HG02610 (cell line): ENCODE data around the gene TSKU.

ENCODE experiments used
- ATAC-seq: cut with Tn5 transposase; IDR thresholded peaks from one replicate; pipeline ENCODE4 v1.9.1; 2021; ENCODE audit warnings: mild to moderate bottlenecking, moderate library complexity; ENCODE audit not compliant: unreplicated experiment

TSKU gene

DNA sequence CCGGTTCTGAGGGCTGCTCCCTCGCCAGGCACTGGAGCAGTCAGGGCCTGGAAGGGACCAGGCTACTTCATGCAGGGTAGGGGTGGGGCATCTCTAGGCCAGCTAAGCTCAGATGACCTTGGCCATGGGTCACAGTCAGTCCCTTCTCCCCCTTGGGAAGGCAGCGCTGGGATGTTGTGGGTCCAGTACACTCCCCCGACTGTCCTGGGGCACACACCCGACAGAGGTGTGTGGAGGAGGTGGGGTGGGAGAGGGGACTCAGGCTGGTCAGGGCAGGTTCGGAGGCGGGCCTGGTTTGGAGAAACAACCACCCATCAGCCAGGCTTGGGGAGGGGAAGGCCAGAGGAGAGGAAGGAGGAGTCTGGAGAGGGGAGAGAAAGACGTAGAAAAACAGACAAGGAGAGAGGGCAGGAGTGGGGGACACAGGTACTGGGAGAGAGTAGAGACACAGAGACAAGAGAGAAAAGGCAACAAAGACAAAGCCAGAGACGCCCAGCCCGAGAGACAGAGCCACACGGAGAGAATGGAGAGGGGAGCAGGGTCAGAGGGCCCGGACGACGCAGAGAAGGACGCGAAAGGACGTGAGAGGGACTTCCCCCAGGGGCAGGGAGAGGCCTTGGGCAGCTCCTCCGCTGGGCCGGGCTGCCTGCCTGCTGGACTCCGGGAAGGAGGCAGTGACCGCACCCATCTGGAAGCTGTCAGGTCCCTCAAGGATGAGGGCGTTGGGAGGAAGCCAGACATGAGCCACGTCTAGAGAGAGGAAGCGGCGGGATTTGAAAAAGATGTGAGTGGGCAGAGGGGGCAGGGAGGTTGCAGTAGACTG, 30.6 kb upstream of the TSKU start:
- ATAC-seq: no peak

DNA sequence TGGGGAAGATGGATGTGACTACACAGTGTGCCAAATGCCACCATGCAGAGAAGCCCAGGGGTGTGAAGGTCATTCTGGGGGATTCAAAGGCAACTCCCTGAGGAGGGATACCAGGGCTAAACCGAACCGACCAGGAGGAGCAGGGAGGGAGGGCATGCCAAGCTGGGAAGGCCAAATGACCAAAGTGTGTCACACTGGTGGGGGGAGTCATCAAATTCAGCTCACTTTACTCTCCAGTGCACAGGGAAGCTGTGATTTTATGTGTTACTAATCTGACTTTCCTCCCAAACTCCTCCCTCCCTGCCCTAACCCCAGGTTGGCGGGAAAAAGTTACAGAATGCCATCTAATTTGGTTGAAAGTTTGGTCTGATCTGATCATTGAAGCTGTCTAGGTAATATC, 29.7 kb upstream of the TSKU start:
- ATAC-seq: no peak

DNA sequence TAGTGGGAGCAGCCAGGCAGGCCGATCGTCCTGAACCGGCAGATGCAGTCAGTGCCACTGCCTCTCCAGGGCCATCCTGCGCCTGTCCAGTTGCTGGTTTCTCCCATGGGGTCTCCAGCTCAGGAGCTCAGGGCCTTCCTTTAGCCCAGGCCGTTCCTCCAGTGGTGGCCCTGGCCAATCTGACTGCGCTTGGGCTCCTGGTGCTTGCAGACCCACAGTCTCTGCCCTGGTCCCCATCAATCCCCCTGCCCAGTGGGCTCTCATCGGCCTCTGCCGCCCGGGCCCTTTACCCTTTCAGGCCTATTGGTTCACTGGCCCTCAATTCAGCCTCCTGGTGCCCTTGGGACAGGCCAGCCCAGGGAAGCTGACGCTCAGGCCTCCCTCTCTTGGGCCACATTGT, 29.2 kb upstream of the TSKU start:
- ATAC-seq: no peak

DNA sequence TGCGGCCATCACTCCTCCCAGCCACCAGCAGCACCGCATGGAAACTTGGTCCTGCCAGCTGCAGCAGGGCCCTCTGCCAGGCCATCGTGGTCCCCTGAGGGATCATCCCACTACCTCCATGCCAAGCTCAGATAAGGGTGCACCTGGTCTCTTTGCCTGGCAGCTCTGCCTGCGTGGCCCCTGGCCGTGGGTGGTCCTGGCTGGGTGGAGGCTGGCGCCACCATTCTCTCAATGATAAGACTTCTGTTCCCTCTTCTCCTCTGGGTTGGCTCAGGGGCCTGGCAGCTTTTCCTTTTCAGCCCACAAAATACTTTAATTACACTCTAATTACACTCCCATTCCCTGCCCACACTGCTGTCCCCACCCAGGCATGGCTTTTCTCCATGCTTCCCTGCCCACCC, 26.8 kb upstream of the TSKU start:
- no peak for ATAC-seq

DNA sequence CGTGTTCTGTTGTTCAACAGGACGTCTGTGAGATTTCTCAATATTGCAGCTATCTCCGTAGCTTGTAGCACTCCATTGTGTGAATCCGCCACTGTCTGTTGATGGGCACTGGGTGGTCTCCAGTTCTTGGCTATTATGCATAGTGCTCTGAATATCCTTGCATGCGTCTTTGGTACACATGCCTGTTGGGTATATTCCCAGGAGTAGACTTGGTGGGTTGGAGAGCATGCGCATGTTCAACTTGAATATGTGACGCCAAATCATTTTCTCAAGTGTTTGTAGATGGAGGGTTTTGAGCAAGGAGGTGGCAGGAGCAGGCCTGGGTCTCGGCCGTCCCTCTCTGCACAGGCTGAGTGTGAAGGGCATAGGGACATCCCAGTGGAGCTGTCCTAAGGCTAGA, 24.8 kb upstream of the TSKU start:
- no peak for ATAC-seq

DNA sequence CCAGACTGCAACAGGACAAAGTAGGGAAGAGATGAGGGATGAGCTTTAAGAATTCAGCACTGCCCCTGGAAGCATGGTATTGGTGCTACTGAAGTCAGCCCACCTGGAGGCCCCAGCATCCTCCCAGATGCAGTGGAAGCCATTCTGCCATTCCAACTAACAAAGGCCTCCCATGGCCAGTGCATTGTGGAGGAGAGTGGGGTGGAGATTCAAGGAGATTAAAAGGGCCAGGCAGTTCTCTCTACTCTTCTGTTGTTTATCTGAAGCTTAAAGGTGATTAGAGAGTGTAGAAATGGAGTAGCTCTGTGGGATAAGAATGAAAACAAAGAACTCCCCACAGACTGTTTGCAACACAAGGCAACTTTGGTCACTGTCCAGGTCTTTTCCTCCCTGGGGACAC, 24.1 kb upstream of the TSKU start:
- ATAC-seq: no peak

DNA sequence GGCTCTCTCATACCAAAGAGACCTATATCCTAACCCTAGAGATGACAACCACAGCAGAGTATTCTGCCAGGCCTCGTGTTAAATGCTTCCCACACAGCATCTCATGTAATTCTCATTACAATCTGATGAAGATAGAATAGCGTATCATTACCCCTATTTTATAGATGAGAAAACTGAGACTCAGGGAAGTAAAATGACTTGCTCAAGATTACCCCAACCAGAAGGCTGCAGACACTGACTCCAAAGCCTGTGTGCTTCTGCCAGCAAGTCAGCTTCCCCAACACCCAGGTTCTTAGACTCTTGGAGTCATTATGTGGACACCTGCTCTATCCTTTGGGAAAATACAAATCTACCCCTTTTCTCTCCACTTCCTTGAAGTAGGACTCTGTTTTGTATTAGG, 23.6 kb upstream of the TSKU start:
- ATAC-seq: no peak

DNA sequence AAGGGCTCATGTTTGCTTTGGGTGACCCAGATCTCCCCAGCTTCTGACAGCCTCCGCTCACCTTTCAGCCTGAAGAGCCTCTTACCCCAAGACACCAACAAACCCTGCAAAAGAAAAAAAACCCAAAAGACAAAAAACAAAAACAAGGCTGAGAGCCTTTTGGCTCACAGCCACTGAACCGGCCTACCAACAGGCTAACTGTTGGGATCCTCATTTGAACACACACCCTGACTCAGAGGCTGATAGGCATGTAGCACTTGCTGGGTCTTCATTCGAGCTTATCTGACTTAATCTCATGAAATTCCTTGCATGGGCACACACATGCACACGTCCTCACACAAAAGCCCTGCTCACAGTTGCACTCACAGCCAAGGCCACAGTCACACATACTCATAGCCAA, 22.9 kb upstream of the TSKU start:
- ATAC-seq: no peak

DNA sequence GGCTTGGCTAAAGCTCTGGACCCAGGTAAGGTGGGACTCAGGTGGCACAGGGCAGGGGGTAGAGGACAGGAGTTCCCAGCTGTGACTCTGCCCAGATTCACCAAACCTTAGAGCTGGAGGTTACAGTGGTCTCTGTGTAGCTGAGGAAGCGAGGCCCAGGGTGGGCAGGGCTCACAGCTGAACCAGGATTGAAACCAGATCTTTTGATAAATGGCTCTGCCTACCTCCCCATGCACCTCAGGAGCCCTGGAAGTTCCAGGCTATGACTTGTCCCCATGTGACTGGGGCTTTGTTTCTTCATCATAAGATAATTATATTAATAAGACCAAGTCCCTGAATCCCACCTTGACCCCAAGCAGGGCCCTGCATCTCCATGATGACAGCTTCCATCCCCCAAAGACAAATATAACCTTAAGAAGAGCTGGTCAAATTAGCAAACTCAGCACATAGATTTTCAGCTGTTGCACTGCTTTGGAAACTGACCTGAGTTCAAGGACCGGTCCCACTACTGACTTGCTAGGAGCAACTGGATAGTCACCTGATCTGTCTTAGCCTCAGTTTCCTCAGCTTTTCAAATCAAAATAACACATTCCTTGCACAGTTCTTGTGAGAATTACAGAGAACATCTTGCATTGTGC, 21.3 kb upstream of the TSKU start:
- no peak for ATAC-seq

DNA sequence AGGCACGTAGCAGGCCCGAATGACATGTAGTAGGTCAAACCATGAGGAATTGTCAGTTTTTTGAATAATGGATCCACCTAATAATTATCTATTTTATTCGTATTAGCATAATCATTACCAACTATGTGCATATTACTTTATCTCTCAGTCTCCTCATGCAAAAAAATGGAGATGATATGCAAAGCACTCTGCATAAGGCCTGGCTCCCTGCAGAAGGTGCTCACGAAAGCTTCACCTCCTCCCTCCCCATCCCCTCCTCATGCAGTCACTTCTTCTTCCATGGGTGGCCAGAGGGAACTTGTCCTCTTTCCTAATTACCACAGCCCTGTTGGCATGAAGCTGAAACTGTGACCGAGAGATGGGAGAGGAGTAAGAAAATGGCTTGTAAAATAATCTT, 20.8 kb upstream of the TSKU start:
- ATAC-seq: no peak

DNA sequence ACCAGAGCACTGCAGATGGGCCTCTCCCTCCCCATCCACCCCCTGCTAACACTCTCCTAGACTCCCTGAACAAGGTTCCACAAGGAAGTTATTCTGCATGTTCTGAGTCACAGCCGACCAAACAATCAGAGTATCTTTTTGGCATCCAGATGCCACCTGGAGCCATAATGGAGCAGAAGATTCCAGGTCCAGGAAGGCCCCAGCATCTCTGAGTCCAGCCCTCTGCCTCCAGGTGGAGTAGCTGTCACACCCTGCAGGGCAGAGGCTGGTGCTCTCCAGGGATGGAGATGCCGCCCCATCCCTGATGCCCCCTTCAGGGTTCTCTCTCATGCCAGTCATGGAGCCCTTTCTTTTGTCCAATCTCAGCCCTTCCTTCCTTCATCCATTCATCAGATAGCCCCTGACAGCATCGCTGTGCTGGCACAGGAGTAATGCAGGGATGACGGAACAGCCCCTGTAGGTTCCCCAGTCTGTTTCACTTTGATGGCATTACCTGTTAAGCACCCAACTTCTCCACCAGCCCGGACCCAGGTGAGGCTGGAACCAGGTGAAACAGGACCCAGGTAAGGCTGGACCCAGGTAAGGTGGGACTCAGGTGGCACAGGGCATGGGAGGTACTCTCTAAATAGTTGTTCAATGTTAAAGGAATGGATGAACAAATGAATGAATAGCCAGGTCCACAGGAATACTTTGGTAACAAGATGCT, 20.1 kb upstream of the TSKU start:
- ATAC-seq: no peak

DNA sequence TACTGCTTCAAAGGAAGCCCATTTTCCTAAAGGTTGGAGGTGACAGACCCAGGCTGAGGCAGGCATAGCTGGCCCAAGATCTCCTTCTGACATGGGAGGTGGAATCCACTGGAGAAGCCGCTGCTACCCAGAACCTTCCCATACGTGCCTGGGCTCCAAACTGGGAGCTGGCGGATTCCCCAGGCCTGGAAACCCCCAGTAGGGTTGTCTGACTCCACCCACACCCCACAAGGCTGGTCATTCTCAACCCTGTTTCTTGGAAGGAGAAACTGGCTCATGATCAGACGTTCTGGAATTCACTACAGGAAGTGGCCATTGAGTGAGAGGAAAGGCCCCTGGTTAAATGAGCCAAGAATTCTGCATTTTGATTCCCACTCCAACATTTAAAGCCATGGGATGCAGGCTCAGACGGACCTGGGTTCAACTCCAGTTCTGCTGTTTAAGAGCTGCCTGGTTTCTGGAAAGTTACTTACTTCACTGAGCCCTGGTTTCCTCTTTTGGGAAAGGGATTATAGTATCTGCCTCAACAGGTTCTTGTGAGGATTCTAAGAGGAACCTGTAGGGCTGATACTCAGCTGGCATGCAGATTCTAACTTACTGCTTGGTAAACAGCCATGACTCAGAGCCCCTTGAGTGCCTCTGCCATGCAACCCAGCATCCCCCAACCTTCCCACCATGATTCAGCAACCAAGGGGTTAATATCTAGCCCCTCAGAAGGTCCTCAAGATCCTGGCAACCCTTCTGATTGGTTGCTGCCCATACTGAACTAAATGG, 19.4 kb upstream of the TSKU start:
- no peak for ATAC-seq

DNA sequence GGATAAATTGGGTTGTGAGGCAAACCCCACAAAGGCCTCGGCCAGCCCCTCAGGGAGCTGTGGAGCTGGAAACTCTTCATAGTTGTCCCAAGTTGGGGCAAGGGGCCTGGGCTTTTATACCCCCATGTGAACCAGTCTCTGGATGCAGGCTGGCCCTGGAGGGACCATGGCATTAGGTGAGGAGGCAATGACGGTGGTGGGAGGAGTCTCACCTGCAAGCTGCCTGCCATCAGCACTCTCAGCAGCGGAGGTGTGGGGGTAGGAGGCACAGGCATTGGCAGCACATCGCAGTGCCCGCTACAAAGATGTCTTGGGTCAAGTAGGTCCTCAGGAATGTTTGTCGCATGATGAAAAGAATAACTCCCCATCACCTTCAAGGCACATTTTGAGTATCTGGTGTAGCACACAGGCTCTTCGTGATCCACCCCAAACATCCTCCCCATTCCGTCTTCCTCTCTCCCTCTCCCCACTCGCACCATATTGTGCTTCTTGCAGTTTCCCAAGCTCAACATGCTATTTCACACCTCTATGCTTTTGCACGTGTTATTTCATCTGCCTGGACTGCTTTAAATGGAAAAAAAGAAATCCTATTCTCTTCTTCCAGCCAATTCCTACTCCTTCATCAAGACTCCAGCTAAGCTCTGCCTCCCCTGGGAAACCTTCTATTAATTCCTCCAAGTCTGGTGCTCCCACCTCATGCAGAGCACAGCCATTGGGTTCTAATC, 18.1 kb upstream of the TSKU start:
- no peak for ATAC-seq

DNA sequence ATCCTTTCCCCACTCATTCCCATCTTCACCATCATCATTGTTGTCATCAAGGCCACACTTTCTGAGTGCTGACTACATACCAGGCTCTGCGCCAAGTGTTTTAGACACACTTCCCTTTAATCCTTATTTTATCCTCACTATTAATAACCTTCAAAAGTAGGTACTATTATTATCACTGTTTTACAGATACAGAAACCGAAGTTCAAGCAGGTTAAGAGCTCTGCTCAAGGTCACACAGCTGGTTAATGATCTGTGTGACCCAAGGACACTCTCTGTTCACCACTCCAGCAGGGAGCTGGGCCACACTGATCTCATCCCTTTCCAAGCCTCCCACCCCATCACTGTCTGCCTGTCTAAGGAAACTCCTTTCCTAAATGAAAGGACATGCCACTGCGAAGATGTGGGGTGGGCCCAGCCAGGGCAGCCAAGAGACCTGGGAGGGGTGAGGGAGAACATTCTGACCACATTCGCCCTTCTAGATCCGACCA, 17.2 kb upstream of the TSKU start:
- ATAC-seq: no peak

DNA sequence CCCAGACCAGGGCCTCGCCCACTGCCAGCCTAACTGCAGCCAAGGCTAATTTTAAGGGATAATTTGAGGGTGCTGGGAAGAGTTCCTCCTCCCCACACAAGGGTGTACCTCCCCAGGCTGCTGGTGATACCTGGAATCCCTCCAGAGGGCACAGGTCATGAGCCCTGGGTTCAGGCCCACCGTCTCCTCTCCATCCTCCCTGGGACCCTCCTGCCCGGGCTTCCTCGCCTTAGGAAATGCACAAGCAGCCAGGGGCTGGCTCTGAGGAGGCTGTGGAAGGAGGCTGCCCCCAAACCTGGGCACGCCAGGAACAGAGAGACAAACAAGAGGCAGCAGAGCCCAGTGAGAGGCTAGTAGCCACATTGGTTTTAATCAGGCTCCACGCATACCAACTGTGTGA, 16.6 kb upstream of the TSKU start:
- no peak for ATAC-seq

DNA sequence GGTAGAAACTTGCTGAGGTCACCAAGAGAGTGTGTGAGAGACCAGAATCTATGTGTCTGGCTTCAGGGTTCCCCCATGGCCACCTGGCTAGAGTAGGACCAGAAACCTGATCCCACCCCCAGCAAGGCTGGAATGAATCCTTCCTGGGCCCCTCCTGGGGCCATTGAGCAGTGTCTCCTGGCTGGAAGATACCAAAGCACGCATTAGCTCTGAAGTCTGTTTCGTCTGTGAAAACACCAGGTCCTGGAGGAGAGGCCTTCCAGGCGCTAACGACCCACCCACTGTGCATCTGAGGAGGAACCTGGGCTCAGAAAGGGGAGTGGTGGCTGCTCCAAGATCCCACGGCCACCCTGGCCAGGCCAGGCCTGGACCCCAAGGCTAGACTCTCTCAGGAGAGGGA, 15.5 kb upstream of the TSKU start:
- ATAC-seq: no peak

DNA sequence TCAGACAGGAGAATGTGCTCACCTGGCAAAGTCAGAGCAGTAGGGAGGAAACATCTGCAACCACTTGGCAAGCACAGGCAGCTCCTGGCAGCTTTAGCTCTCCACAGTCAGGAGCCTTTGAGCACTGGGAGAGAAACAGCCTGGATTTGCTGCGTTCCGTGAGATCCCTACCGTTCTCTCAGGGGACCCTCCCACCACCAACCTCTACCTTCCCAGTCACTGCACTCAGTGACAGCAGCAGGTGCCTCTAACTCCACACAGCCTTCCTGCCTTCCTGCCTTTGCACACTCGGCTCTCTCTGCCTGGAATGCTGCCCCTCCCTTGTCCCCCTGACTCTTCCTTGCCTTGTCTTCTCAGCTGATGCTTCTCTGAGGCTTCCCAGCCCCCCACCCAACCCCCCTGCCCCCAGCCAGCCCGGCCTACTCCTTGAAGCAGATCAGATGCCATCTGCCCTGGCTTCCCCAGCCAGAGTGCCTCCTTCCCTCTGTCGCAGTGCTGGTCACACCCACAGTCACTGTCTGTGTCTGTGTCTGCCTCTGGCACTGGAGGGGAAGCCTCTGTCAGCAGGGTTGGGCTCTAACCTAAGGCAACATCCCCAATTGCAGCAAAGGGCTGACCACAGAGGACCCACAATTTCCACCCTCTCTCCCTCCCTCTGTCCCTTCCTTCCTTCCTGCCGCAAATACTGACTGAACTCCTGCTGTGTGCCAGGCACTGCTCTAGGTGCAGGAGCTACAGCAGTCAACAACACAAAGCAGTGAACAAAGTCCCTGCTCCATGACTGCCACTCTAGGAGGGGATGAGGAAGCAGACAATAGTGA, 14.9 kb upstream of the TSKU start:
- ATAC-seq: no peak

DNA sequence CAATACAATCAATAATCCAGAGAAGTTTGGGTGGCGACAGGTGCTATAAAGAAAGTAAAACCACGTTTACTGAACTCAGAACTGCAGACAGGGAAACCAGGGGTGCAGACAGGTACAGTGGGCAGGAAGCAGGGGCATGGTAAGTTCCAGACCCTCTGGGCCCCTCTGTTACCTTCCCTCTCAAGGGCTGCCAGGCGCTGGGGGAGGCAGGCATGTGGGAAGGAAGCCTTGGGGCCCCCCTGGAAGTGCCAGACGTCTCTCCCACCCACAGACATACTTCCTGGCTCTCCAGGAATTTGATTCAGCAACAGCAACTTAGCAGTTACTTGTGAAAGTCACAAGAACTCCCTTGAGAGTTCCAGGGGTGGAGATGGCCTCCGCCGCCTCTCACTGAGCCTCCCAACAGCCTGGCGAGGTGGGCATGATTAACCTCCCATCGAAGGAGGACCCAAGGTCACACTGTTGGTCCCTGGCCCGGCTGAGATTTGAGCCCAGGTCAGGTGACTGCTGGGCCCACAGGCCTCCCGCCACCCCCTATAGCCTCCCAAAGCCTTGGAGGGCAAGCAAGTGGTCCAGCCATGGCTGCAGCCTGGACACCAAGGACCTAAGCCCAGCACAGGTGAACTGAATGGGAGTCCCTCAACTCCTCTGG, 14.1 kb upstream of the TSKU start:
- ATAC-seq: no peak
